Measurements from ENCODE around the gene ACAD10.

DNA sequence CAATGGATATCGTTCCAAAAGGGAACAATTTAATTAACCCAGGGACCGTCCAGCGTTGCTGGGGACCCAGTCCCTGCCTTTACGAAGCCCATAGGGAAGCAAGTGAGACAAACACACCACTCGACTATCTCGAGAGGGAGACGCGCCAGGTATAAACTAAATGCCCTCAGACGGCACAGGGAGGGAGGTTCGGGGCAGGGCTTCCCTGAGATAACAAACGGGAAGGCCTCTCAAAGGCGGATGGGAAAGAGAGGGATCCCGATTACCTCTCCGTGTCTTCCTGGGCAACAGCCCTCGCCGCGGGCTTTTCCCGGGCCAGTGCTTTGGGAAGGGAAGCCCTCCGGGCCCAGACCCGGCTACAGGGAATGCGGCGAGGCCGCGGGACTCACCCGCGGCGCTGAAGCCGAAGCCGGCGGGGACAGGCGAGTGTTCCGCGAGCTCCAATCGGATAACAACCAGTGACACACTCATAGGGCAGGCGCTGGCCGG, 487 bp upstream of the ACAD10 start:
- TF ChIP-seq, protein P1, sequence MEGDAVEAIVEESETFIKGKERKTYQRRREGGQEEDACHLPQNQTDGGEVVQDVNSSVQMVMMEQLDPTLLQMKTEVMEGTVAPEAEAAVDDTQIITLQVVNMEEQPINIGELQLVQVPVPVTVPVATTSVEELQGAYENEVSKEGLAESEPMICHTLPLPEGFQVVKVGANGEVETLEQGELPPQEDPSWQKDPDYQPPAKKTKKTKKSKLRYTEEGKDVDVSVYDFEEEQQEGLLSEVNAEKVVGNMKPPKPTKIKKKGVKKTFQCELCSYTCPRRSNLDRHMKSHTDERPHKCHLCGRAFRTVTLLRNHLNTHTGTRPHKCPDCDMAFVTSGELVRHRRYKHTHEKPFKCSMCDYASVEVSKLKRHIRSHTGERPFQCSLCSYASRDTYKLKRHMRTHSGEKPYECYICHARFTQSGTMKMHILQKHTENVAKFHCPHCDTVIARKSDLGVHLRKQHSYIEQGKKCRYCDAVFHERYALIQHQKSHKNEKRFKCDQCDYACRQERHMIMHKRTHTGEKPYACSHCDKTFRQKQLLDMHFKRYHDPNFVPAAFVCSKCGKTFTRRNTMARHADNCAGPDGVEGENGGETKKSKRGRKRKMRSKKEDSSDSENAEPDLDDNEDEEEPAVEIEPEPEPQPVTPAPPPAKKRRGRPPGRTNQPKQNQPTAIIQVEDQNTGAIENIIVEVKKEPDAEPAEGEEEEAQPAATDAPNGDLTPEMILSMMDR (IDR thresholded peaks at IDR 0.05), result no peak
- TF ChIP-seq POLR2A (IDR thresholded peaks at IDR 0.05), result no peak

All from adrenal gland (tissue), 5 donors.